HG02981 (cell line): ENCODE measurements around the gene TOMM40.
"Not testable (repeated sequence)": the region's sequence is repeated elsewhere in the genome, so short reads cannot be mapped to it uniquely, and the experiment has no call there.

Experiments used
- ATAC-seq: cut with Tn5 transposase; IDR thresholded peaks from one replicate; pipeline ENCODE4 v1.9.1; 2021; ENCODE audit warnings: mild to moderate bottlenecking, moderate library complexity; ENCODE audit not compliant: unreplicated experiment

The TOMM40 gene

GRCh38 chr19:44893332-44894051 lies 2.4 kb downstream of the TOMM40 start:
- no peak for ATAC-seq

- no peak for ATAC-seq
These were observed 3.0 kb downstream of the TOMM40 start for GRCh38 chr19:44894052-44894400.

GRCh38 chr19:44894946-44895345 lies 3.9 kb downstream of the TOMM40 start:
- no peak for ATAC-seq

- ATAC-seq: no peak
These were observed 6.8 kb downstream of the TOMM40 start for GRCh38 chr19:44897835-44898234.

- no peak for ATAC-seq
These were observed 9.5 kb downstream of the TOMM40 start for GRCh38 chr19:44900328-44901244.

GRCh38 chr19:44903216-44903601 lies 12.2 kb downstream of the TOMM40 start:
- no peak for ATAC-seq

- no peak for ATAC-seq
These were observed 12.8 kb downstream of the TOMM40 start for GRCh38 chr19:44903602-44904425.

- no peak for ATAC-seq
These were observed 13.5 kb downstream of the TOMM40 start for GRCh38 chr19:44904426-44904994.

GRCh38 chr19:44905437-44906160 lies 14.5 kb downstream of the TOMM40 start, which contains the start of gene APOE:
TSS of gene APOE (plus strand) at chr19:44905796. CDS start at chr19:44906625, 829 bp downstream.
- ATAC-seq: no peak

GRCh38 chr19:44907613-44908012 lies 16.6 kb downstream of the TOMM40 start:
- no peak for ATAC-seq

- ATAC-seq: no peak
These were observed 17.2 kb downstream of the TOMM40 start for GRCh38 chr19:44908074-44908835.

GRCh38 chr19:44908836-44909261 lies 17.8 kb downstream of the TOMM40 start:
- ATAC-seq: no peak

- ATAC-seq: no peak
These were observed 18.7 kb downstream of the TOMM40 start for GRCh38 chr19:44909775-44910174.

GRCh38 chr19:44911896-44912295 lies 20.8 kb downstream of the TOMM40 start:
- not testable (repeated sequence) for ATAC-seq

- no peak for ATAC-seq
These were observed 21.8 kb downstream of the TOMM40 start for GRCh38 chr19:44912854-44913253.

GRCh38 chr19:44913512-44914432 lies 22.7 kb downstream of the TOMM40 start:
- ATAC-seq: not testable (repeated sequence)

- ATAC-seq: peak; percentile 89
These were observed 23.6 kb downstream of the TOMM40 start, which contains the start of gene APOC1 for GRCh38 chr19:44914433-44915206. TSS of gene APOC1 (plus strand) at chr19:44914608. CDS start at chr19:44914892, 284 bp downstream.
